22Rv1 (cell line): ENCODE results near the gene CNKSR3.

Experiments used
- CTCF ChIP-seq: fragments of 450-650 bp; IDR thresholded peaks from 2 replicates; pipeline ENCODE4 v1.5.1; 2017; ENCODE audit warnings: mild to moderate bottlenecking
- ZFX ChIP-seq: fragments of 450-650 bp; IDR thresholded peaks from 2 replicates; pipeline ENCODE4 v1.6.1; 2017; ENCODE audit warnings: antibody characterized with exemption, borderline replicate concordance

DNA sequence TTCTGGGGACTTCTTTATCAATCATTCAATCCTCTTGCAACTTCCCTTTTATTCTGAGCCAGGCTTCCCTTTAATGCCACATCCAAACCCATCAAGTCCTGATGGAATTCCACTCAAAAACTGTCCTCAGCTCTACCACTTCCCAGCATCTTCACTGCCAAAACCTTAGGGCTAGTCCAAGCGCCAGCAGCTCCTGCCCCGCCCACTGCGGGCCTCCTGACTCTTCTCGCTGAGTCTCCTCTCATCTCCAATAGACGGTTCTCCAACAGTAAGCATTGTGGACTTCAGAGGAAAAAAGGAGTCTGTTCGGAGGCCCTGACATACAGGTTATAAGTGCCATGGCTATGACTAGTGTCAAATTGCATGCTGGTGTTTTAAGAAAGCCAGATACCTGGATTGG is 38.7 kb upstream of the CNKSR3 start:
- TF ChIP-seq CTCF: no peak
- no peak for TF ChIP-seq ZFX
